Endothelial cell of umbilical vein (primary cell): ENCODE data around the gene CDKN3. TPM values are rescaled to one million over a fixed set of nuclear protein-coding genes. Genes with fewer than 3 reads are reported as not detected.

Experiments used
- BruUV-seq: library from RNA; stranded (reverse); fragments of 400-500 nt; replicated peaks from 2 replicates; lab custom pipeline; 2021; lab: Mats Ljungman, UMichigan
- CTCF ChIA-PET: fragments of 300-600, 350-600 bp; sonication (Branson Sonifier 250); formaldehyde crosslinking; loops from one replicate; lab custom pipeline; 2021; ENCODE audit warnings: antibody characterized with exemption, inconsistent platforms; lab: Charles Lee
- POLR2A ChIA-PET: fragments of 300-600, 350-600 bp; sonication (Branson Sonifier 250); formaldehyde crosslinking; loops from one replicate; lab custom pipeline; 2021; ENCODE audit warnings: antibody characterized with exemption, inconsistent platforms; lab: Charles Lee
- DNase-seq: peaks from one replicate; pipeline ENCODE4 v3.0.0-alpha.2; 2011; ENCODE audit warnings: low read depth, low spot score
- FAIRE-seq: peaks from 2 replicates; lab custom pipeline; 2011; peaks lifted over from hg19 to GRCh38; lab: Jason Lieb, UNC
- H2AFZ ChIP-seq: 2 replicates; pipeline ENCODE4 v1.6.0; 2012; ENCODE audit warnings: low read depth, low read length, control low read depth, inconsistent platforms
- H3K27ac ChIP-seq: 2 replicates; pipeline ENCODE4 v1.5.1; 2011; ENCODE audit warnings: low read depth, mild to moderate bottlenecking, control low read depth, low read length, moderate library complexity; ENCODE audit not compliant: insufficient read depth
- H3K27me3 ChIP-seq, 2 experiments: 2 replicates each; pipeline versions ENCODE4 v1.6.0 to v1.6.1; 2011; ENCODE audit warnings: low read length in 2 of 2, mixed read lengths in 1 of 2; ENCODE audit not compliant: control insufficient read depth in 2 of 2, insufficient read depth in 2 of 2
- H3K36me3 ChIP-seq, 2 experiments: 2 replicates in 1 of 2; 3 replicates in 1 of 2; pipeline ENCODE4 v1.5.1; 2011; ENCODE audit warnings: low read length in 2 of 2, mild to moderate bottlenecking in 1 of 2, moderate library complexity in 1 of 2; ENCODE audit not compliant: control insufficient read depth in 2 of 2, insufficient read depth in 2 of 2; ENCODE audit errors: extremely low read depth in 1 of 2
- H3K4me1 ChIP-seq: 3 replicates; pipeline ENCODE4 v1.5.1; 2011; ENCODE audit warnings: mild to moderate bottlenecking, low read length; ENCODE audit not compliant: control insufficient read depth, insufficient read depth; ENCODE audit errors: extremely low read depth
- H3K4me2 ChIP-seq: 2 replicates; pipeline ENCODE4 v1.6.1; 2011; ENCODE audit warnings: low read length, control low read depth, mixed read lengths; ENCODE audit not compliant: insufficient read depth
- H3K4me3 ChIP-seq, 3 experiments: fragments of 200-600 bp in 1 of 3; sonication (generic), shearing (Covaris generic) in 1 of 3; replicated peaks in 1 of 3; 2 replicates each; pipeline ENCODE4 v1.5.1; 2011 to 2016; ENCODE audit warnings: control low read depth in 3 of 3, low read length in 3 of 3, mild to moderate bottlenecking in 2 of 3, inconsistent platforms in 1 of 3, low read depth in 1 of 3, moderate library complexity in 1 of 3; ENCODE audit not compliant: insufficient read depth in 1 of 3
- H3K79me2 ChIP-seq: 2 replicates; pipeline ENCODE4 v1.6.0; 2012; ENCODE audit warnings: low read length, inconsistent platforms; ENCODE audit not compliant: control insufficient read depth, insufficient read depth
- H3K9ac ChIP-seq: replicated peaks from 2 replicates; pipeline ENCODE3; 2011; ENCODE audit warnings: low read length, control low read depth; ENCODE audit not compliant: insufficient read depth; ENCODE audit errors: extremely low read depth
- H3K9me1 ChIP-seq: replicated peaks from 3 replicates; pipeline ENCODE4 v1.6.0; 2011; ENCODE audit warnings: mild to moderate bottlenecking, low read length; ENCODE audit not compliant: control insufficient read depth, insufficient read depth; ENCODE audit errors: extremely low read depth
- H3K9me3 ChIP-seq: replicated peaks from 2 replicates; pipeline ENCODE4 v1.5.1; 2012; ENCODE audit warnings: low read length, inconsistent platforms; ENCODE audit not compliant: control insufficient read depth, insufficient read depth
- H4K20me1 ChIP-seq: replicated peaks from 2 replicates; pipeline ENCODE3; 2011; ENCODE audit warnings: mild to moderate bottlenecking, low read length; ENCODE audit not compliant: control insufficient read depth, insufficient read depth; ENCODE audit errors: extremely low read depth
- EZH2 ChIP-seq: IDR thresholded peaks from 2 replicates; pipeline ENCODE4 v1.6.1; 2012; ENCODE audit warnings: borderline replicate concordance, low read depth, mild to moderate bottlenecking, moderate library complexity, low read length, inconsistent platforms; ENCODE audit not compliant: severe bottlenecking
- FOS ChIP-seq: IDR thresholded peaks from 2 replicates; pipeline ENCODE4 v1.6.1; 2011; ENCODE audit warnings: mild to moderate bottlenecking, low read length, moderate library complexity, borderline replicate concordance; ENCODE audit not compliant: insufficient read depth
- GATA2 ChIP-seq: IDR thresholded peaks from 2 replicates; pipeline ENCODE4 v1.7.0; 2011; ENCODE audit warnings: low read depth, mild to moderate bottlenecking, moderate library complexity, mixed read lengths, low read length; ENCODE audit not compliant: insufficient read length, insufficient read depth
- JUN ChIP-seq: IDR thresholded peaks from 2 replicates; pipeline ENCODE4 v1.6.1; 2011; ENCODE audit warnings: borderline replicate concordance, low read depth; ENCODE audit not compliant: insufficient read length, insufficient read depth
- MAX ChIP-seq: IDR thresholded peaks from 2 replicates; pipeline ENCODE4 v1.6.1; 2011; ENCODE audit not compliant: insufficient read depth, insufficient read length
- MYC ChIP-seq: IDR thresholded peaks from one replicate; pipeline ENCODE4 v1.6.1; 2011; ENCODE audit warnings: mild to moderate bottlenecking, low read depth, low read length
- POLR2A ChIP-seq: IDR thresholded peaks from 2 replicates; pipeline ENCODE4 v1.6.1; 2012; ENCODE audit warnings: low read depth, mild to moderate bottlenecking, control low read depth, low read length
- POLR2AphosphoS5 ChIP-seq: IDR thresholded peaks from 2 replicates; pipeline ENCODE4 v1.6.1; 2012; ENCODE audit warnings: low read depth, mild to moderate bottlenecking, control low read depth, low read length, moderate library complexity; ENCODE audit not compliant: insufficient read depth
- dilution Hi-C: fragments of 300-500 bp; cut with MboI; formaldehyde crosslinking; loops from one replicate; pipeline ENCODE4 v1.15.0; 2019; ENCODE audit warnings: low sequenced_read_pairs; ENCODE audit not compliant: extremely low pct_ligation_motif_present
- intact Hi-C: fragments of 100-400 bp; cut with micrococcal nuclease; formaldehyde crosslinking; loops from one replicate; pipeline ENCODE4 v1.10.0; 2022
- polyA plus RNA-seq, 4 experiments: library from polyadenylated mRNA; depleted of rRNA in 3 of 4; stranded (reverse) in 3 of 4; unstranded in 1 of 4; fragments of >200 nt; gene quantifications; 2 replicates each; pipeline versions ENCODE4 v1.2.1 to v1.2.3, GENCODE V29; 2011 to 2012; ENCODE audit warnings: missing spikeins in 1 of 4
- total RNA-seq: library from RNA; stranded (reverse); gene quantifications from 2 replicates; pipeline ENCODE4 v1.2.3, GENCODE V29; 2021
- TF ChIP-seq, protein P1 (sequence below), 2 donors: IDR thresholded peaks; 1 replicate in 1 of 2; 2 replicates in 1 of 2; pipeline ENCODE4 v1.5.1; 2011; ENCODE audit warnings: low read length in 2 of 2, mild to moderate bottlenecking in 2 of 2, moderate library complexity in 2 of 2, control low read depth in 1 of 2, inconsistent platforms in 1 of 2, low read depth in 1 of 2; ENCODE audit not compliant: insufficient read depth in 1 of 2; ENCODE audit errors: extremely low read depth in 1 of 2

The CDKN3 gene
- total and polyA plus RNA-seq, 2 donors (not counting 3 experiments of a cell fraction or from before 2014, with no cell fraction given): 36.6 to 52.0 TPM

DNA sequence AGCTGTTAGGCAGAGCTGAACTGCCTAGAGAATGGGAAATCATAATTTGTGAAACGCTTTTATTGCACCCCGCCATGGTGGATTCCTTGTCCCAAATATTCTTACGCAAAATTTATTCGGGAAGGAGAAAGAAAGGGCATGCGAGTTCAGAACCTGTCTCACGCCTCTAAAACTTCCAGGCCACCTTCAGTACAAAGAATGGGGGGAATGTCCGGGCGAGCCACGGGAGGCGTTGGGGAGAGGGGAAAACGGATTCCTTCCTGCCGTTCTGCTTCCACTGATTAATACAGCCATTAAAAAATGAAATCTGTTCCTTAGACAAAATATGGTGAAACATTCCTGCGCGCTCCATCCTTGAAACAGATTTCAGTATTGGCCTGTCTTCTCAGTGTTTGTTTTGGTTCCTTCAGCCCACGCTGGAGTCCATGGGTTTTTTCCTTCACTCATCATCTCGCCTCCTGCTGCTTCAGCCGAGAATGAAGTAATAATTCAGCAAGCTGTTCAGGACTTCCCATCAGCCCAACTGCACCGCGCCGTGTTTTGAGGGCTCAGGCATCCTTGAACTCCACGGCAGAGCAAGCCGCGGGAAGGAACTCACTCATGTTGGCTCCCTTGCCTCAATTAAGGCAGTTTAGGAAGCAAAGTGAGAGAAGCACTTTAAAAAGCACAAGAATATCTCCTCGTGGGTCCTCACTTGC is 47.7 kb upstream of the CDKN3 start:
- no peaks in the 10 kb centered on the region for H3K9me1 ChIP-seq
- no peaks in the 10 kb centered on the region for H3K36me3 ChIP-seq
- dilution Hi-C loops (loop anchor here (25.0 kb wide), 1 partner anchor 812 kb away; no protein-coding TSS in a partner anchor), intact Hi-C loops (loop anchor here (1.0 to 10.0 kb wide), 7 partner anchors 632 to 1388 kb away; no protein-coding TSS in a partner anchor)
- ChIA-PET POLR2A (no interaction called here), CTCF (interaction anchor here (1.1 to 4.0 kb wide), 32 partner anchors 7 to 1524 kb away, joined by 3 to 111 read pairs (median 10); partner anchors contain the start of gene BMP4)
- no peak overlapping the region for H3K27ac ChIP-seq
- no peaks in the 10 kb centered on the region for H3K9me3 ChIP-seq
- H3K27me3 ChIP-seq: no peaks in the 10 kb centered on the region
- no peak overlapping the region for H3K9ac ChIP-seq
- no peak overlapping the region for H3K4me3 ChIP-seq
- DNase-seq (peak; percentile 36), FAIRE-seq (no peak)
- no TSS peak for BruUV-seq
- H3K79me2 ChIP-seq: no peaks in the 10 kb centered on the region
- H3K4me2 ChIP-seq: no peak overlapping the region
- peaks cover 2% of the 10 kb centered on the region for H3K4me1 ChIP-seq
- H2AFZ ChIP-seq: no peak overlapping the region
- TF ChIP-seq GATA2 (no peak), POLR2AphosphoS5 (no peak), POLR2A (no peak), JUN (no peak), MYC (no peak), EZH2 (no peak), MAX (no peak), FOS (no peak)
- TF ChIP-seq, protein P1, sequence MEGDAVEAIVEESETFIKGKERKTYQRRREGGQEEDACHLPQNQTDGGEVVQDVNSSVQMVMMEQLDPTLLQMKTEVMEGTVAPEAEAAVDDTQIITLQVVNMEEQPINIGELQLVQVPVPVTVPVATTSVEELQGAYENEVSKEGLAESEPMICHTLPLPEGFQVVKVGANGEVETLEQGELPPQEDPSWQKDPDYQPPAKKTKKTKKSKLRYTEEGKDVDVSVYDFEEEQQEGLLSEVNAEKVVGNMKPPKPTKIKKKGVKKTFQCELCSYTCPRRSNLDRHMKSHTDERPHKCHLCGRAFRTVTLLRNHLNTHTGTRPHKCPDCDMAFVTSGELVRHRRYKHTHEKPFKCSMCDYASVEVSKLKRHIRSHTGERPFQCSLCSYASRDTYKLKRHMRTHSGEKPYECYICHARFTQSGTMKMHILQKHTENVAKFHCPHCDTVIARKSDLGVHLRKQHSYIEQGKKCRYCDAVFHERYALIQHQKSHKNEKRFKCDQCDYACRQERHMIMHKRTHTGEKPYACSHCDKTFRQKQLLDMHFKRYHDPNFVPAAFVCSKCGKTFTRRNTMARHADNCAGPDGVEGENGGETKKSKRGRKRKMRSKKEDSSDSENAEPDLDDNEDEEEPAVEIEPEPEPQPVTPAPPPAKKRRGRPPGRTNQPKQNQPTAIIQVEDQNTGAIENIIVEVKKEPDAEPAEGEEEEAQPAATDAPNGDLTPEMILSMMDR (IDR thresholded peaks at IDR 0.05; ENCODE audit: extremely low read depth in 1 of 2, insufficient read depth in 1 of 2, low read depth in 1 of 2, low read length in 2 of 2): no peak
- no peaks in the 10 kb centered on the region for H4K20me1 ChIP-seq
